ENCODE data around the gene CARMIL1.

The CARMIL1 gene

DNA sequence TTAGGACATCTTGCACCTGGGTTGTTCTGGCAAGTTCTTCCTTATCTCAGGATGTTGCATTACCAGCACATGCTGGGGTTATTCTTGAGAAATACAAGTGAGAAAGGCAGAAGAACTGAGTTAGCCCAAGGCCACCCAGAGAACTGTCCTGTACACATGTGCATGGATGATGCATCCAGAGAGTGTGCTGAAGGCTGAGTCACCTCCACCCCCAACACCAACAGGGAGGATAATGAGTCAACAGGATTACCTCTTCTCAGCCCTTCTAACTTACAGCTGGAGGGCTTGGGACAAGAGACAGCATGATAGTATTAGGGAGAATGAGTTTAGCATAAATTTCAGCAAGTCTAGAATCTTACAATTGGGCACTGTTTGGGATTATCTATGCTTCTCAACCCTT is 381.3 kb downstream of the CARMIL1 start:
- TF ChIP-seq, protein P1, sequence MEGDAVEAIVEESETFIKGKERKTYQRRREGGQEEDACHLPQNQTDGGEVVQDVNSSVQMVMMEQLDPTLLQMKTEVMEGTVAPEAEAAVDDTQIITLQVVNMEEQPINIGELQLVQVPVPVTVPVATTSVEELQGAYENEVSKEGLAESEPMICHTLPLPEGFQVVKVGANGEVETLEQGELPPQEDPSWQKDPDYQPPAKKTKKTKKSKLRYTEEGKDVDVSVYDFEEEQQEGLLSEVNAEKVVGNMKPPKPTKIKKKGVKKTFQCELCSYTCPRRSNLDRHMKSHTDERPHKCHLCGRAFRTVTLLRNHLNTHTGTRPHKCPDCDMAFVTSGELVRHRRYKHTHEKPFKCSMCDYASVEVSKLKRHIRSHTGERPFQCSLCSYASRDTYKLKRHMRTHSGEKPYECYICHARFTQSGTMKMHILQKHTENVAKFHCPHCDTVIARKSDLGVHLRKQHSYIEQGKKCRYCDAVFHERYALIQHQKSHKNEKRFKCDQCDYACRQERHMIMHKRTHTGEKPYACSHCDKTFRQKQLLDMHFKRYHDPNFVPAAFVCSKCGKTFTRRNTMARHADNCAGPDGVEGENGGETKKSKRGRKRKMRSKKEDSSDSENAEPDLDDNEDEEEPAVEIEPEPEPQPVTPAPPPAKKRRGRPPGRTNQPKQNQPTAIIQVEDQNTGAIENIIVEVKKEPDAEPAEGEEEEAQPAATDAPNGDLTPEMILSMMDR (IDR thresholded peaks at IDR 0.05; ENCODE audit: control insufficient read depth, extremely low read depth, insufficient read depth) = no peak
- H3K4me3 ChIP-seq (ENCODE audit: low read depth, low read length) = no peak overlapping the region
- DNase-seq (ENCODE audit: low read depth) = no peak

DNA sequence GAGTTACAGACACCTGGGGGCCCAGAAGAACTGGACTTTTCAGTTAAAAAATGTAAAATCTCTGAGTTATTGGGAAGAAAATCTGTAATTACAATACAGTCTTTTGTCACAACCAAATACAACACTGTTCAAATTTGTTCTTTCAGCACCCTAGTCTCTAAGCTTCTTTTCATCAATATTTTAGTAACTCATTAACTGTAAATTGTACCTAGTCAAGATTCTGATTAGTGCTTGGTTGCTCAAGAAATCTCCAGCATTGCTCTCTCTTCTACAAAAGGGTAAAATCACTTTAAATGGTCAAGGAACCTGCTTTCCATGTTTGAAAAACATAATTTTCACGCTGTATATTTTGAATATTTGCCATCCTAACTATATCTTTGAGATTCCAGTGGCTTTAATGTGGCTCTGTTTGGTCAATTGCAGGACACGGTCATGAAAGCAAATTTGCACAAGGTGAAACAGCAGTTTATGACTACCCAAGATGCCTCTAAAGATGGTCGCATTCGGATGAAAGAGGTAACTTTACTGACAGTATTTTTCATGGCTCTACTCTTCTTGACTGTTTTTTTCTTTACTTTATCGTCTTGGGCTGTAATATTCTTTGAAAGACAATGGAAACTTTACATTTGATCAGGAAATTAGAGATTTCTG is 382.1 kb downstream of the CARMIL1 start:
- H3K4me3 ChIP-seq (ENCODE audit: low read depth, low read length) = no peak overlapping the region
- no peak for DNase-seq (ENCODE audit: low read depth)
- TF ChIP-seq, protein P1 (IDR thresholded peaks at IDR 0.05; ENCODE audit: control insufficient read depth, extremely low read depth, insufficient read depth) = no peak

DNA sequence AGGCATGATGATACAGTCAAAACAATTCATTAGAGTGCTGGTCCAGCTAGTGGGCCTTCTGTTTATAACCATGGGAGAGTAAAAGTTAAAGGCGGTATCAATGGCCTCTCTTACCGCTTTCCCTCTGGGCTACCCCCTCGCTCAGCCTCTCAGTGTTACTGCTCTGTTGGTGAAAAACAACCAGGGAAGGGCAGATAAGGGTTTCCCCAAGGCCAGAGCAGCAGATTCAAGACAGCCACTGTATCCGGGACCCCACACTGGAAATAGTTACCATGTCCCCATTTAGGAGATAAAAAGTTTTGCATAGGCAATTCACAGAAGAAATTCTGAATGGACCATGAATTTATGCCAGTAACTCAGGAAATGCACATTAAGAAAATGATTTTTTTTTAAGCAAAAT is 386.3 kb downstream of the CARMIL1 start:
- no peak overlapping the region for H3K4me3 ChIP-seq (ENCODE audit: low read depth, low read length)
- no peak for DNase-seq (ENCODE audit: low read depth)
- TF ChIP-seq, protein P1 (IDR thresholded peaks at IDR 0.05; ENCODE audit: control insufficient read depth, extremely low read depth, insufficient read depth) = no peak

DNA sequence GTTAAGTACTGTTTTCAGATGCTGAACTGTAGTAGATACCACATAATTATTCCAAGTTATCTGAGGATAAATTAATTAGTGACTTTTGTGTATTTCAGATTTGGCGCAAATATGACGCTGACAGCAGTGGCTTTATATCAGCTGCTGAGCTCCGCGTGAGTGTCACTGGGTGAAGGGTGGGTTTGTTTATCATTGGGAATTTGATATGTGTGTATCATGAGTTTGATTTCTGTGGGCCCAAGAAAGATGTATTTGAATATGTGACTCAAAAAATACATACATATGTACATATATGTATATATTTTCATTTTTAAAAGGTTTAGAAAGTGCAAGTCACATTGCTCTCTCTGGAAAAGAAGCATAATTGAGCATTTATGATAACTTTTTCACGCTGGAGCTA is 390.2 kb downstream of the CARMIL1 start:
- H3K4me3 ChIP-seq (ENCODE audit: low read depth, low read length) = no peak overlapping the region
- DNase-seq (ENCODE audit: low read depth) = no peak
- TF ChIP-seq, protein P1 (IDR thresholded peaks at IDR 0.05; ENCODE audit: control insufficient read depth, extremely low read depth, insufficient read depth) = no peak

Measured in LNCaP clone FGC (cell line).